AG04450 (cell line): Measurements from ENCODE around the gene RCN1. TPM values are rescaled to one million over a fixed set of nuclear protein-coding genes. Genes with fewer than 3 reads are reported as not detected.

Experiments
- CTCF ChIA-PET: fragments of 300-600, 350-600 bp; formaldehyde crosslinking; extraction: SDS; loops from one replicate; lab custom pipeline; 2022; ENCODE audit warnings: antibody characterized with exemption, inconsistent platforms; lab: Charles Lee
- POLR2A ChIA-PET: fragments of 350-600 bp; formaldehyde crosslinking; extraction: SDS; loops from one replicate; lab custom pipeline; 2021; ENCODE audit warnings: antibody characterized with exemption, inconsistent platforms; lab: Yijun Ruan, JAX
- DNase-seq: peaks from one replicate; pipeline ENCODE4 v3.0.0-alpha.2; 2011; ENCODE audit warnings: low read depth, low spot score
- H3K27ac ChIP-seq: one replicate; pipeline ENCODE4 v1.5.1; 2012; ENCODE audit warnings: low read depth, low read length, control low read depth
- H3K27me3 ChIP-seq: one replicate; pipeline ENCODE4 v1.6.0; 2012; ENCODE audit warnings: low read length; ENCODE audit not compliant: control insufficient read depth, insufficient read depth
- H3K4me3 ChIP-seq: 2 replicates; pipeline ENCODE4 v1.5.1; 2011; ENCODE audit warnings: mild to moderate bottlenecking, low read depth, low read length, control low read depth
- H3K9me3 ChIP-seq: 2 replicates; pipeline ENCODE4 v1.5.1; 2012; ENCODE audit warnings: low read length; ENCODE audit not compliant: control insufficient read depth, insufficient read depth
- CTCF ChIP-seq: IDR thresholded peaks from 2 replicates; pipeline ENCODE4 v1.5.1; 2011; ENCODE audit warnings: low read depth, low read length, control low read depth, inconsistent platforms
- polyA plus RNA-seq: library from polyadenylated mRNA; depleted of rRNA; stranded (reverse); fragments of >200 nt; gene quantifications from 2 replicates; pipeline ENCODE4 v1.2.3, GENCODE V29; 2011

The RCN1 gene
- polyA plus RNA-seq, 1 experiment: 448 TPM

DNA sequence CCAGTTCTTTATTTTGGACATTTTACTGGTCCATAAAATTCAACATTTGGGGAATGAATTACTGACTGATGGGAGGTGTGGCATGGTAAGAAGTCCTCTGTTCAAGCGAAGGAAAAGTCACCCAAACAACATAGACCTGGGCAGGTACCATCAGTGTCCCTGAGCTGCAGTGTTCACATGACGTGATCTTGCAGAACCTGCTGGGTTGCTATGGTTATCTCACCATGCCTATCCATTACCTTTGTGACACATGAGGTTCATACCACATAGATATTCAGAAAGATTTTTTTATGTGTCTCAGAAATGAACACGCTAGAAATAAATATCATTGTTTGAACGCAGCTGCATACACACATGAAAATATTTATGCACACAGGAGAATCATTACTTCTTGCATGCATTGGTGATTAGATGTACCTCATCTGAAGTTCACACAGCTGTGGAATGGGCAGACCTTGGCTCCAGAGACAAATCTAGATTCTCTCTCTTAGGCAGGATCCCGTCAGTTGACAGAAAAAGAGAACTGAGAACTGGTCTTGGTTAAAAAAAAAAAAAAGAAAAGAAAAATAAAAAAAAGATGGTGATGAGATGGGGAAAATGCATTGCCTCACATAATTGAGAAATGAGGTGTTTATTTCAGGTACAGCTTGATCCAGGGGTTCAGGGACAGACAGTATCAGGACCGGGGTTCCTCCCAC lies 21.4 kb upstream of the RCN1 start:
- TF ChIP-seq CTCF: no peak
- no peak for DNase-seq
- POLR2A ChIA-PET: no interaction called here
- CTCF ChIA-PET: interaction anchor here (0.7 to 8.1 kb wide), 3 partner anchors 17 to 1041 kb away, joined by 4 to 52 read pairs (median 8); no protein-coding TSS in a partner anchor
- Histone ChIP-seq H3K27ac (no peak overlapping the region), H3K27me3 (peaks cover 30% of the 10 kb centered on the region), H3K9me3 (no peaks in the 10 kb centered on the region), H3K4me3 (no peak overlapping the region)

DNA sequence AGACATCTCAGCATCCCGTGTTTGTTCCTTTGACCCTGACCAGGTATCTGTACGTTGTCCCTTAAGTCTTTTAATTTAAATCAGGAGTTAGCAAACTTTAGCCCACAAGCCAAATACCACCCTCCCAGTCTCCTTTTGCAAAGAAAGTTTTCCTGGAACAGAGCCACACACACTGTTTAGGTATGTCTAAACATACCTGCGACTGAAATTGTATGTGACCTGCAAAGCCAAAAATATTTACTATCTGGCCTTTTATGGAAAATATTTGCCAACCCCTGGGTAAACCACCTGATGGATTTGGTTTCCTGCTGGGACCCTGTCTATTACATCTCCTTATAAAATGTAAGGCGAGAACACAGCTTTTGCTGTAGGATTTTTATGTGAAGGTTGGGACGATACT lies 20.2 kb upstream of the RCN1 start:
- no peak for DNase-seq
- Histone ChIP-seq H3K9me3 (no peaks in the 10 kb centered on the region), H3K4me3 (no peak overlapping the region), H3K27ac (no peak overlapping the region), H3K27me3 (peaks cover 25% of the 10 kb centered on the region)
- no peak for TF ChIP-seq CTCF
- ChIA-PET CTCF (no interaction called here), POLR2A (no interaction called here)

- Histone ChIP-seq H3K9me3 (no peaks in the 10 kb centered on the region), H3K27me3 (peaks cover 23% of the 10 kb centered on the region), H3K4me3 (no peak overlapping the region), H3K27ac (no peak overlapping the region)
- DNase-seq: no peak
- TF ChIP-seq CTCF: peak; percentile 67
- CTCF ChIA-PET: interaction anchor here (0.6 to 3.8 kb wide), 9 partner anchors 10 to 1728 kb away, joined by 3 to 37 read pairs (median 4); no protein-coding TSS in a partner anchor
- POLR2A ChIA-PET: no interaction called here
These were observed 19.1 kb upstream of the RCN1 start for GRCh38 chr11:32071811-32072210.

DNA sequence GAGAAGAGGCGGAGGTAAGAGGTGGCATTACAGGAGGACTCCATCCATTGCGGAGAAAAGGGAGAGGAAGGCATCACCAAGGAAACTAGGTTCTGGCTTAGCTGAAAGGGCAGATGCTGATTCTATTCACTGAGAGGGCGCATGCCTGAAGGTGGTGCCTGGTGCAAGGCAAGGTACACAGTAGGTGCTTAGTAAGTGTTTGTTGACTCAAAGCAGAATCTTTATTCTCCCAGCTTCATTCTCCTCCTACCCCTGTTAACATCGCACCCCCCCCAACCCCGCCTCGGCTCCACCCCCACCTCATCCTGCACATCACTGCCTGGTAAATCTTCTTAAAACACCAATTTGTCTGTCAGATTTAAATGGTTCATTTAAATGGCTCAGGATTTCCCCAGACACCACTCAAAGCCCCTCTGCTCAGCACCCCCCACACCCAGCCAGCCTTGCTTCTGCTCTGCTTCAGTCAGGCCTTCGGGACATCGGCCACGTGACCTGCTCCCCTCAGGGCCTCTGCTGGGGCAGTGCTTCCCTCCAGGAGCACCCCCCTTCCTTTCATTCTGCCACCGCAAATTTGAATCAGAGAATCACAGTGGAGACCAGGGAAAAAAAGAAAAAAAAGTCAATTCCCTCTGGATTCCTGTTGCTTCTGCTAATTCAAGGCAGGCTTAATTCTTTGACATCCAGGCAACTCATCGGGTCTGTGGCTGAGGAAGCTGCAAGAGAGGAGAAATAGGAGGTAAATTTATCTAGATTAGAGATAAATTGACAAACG lies 17.8 kb upstream of the RCN1 start:
- no peak for DNase-seq
- H3K9me3 ChIP-seq: no peaks in the 10 kb centered on the region
- peaks cover 20% of the 10 kb centered on the region for H3K27me3 ChIP-seq
- CTCF ChIA-PET: interaction anchor here (1.1 to 3.8 kb wide), 3 partner anchors 9 to 31 kb away, joined by 3 to 37 read pairs (median 5); no protein-coding TSS in a partner anchor
- H3K27ac ChIP-seq: no peak overlapping the region
- TF ChIP-seq CTCF: no peak
- no peak overlapping the region for H3K4me3 ChIP-seq
- POLR2A ChIA-PET: no interaction called here

- Histone ChIP-seq H3K9me3 (no peaks in the 10 kb centered on the region), H3K27ac (no peak overlapping the region), H3K4me3 (no peak overlapping the region), H3K27me3 (peaks cover 16% of the 10 kb centered on the region)
- CTCF ChIA-PET: interaction anchor here (1.0 to 3.8 kb wide), 3 partner anchors 9 to 67 kb away, joined by 3 to 37 read pairs (median 3); no protein-coding TSS in a partner anchor
- POLR2A ChIA-PET: no interaction called here
- no peak for DNase-seq
- no peak for TF ChIP-seq CTCF
These were observed 17.2 kb upstream of the RCN1 start for GRCh38 chr11:32073644-32074026.
